ENCODE data around the gene CPPED1. TPM values are rescaled to one million over a fixed set of nuclear protein-coding genes. Genes with fewer than 3 reads are reported as not detected.

Gene CPPED1
- total RNA-seq, 1 donor from 2014 or later = 17.8 TPM

- Mint-ChIP-seq H3K4me1 (ENCODE audit: unreplicated experiment) (no peaks in the 10 kb centered on the region), H3K9me3 (ENCODE audit: unreplicated experiment) (peaks cover 13% of the 10 kb centered on the region), H3K27ac (ENCODE audit: unreplicated experiment) (no peak overlapping the region), H3K36me3 (ENCODE audit: unreplicated experiment) (peaks cover 10% of the 10 kb centered on the region), H3K27me3 (ENCODE audit: unreplicated experiment) (no peaks in the 10 kb centered on the region), H3K4me3 (ENCODE audit: unreplicated experiment) (no peak overlapping the region)
- no peak for DNase-seq (ENCODE audit: extremely low spot score, unreplicated experiment)
- no peak for TF ChIP-seq CTCF (IDR thresholded peaks at IDR 0.05)
These were observed 55.9 kb downstream of the CPPED1 start for GRCh38 chr16:12747827-12748226.

DNA sequence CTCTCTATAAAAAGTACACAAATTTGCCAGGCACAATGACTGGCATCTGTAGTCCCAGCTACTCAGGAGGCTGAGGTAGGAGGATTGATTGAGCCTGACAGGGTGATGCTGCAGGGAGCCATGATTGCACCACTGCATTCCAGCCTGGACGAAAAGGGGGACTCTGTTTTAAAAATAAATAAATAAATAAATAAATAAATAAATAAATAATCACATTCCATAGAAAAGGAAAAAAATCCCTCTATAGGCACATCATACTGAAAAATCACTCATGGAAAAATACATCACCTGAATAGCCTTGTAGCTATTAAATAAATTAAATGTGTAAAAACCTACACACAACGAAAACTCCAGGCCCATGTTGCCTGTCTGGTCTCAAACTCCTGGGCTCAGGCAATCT lies 56.4 kb downstream of the CPPED1 start:
- no peak overlapping the region for H3K4me3 Mint-ChIP-seq (ENCODE audit: unreplicated experiment)
- no peak for DNase-seq (ENCODE audit: extremely low spot score, unreplicated experiment)
- H3K9me3 Mint-ChIP-seq (ENCODE audit: unreplicated experiment) = peaks cover 13% of the 10 kb centered on the region
- no peaks in the 10 kb centered on the region for H3K4me1 Mint-ChIP-seq (ENCODE audit: unreplicated experiment)
- peaks cover 10% of the 10 kb centered on the region for H3K36me3 Mint-ChIP-seq (ENCODE audit: unreplicated experiment)
- H3K27ac Mint-ChIP-seq (ENCODE audit: unreplicated experiment) = no peak overlapping the region
- H3K27me3 Mint-ChIP-seq (ENCODE audit: unreplicated experiment) = no peaks in the 10 kb centered on the region
- no peak for TF ChIP-seq CTCF (IDR thresholded peaks at IDR 0.05)

DNA sequence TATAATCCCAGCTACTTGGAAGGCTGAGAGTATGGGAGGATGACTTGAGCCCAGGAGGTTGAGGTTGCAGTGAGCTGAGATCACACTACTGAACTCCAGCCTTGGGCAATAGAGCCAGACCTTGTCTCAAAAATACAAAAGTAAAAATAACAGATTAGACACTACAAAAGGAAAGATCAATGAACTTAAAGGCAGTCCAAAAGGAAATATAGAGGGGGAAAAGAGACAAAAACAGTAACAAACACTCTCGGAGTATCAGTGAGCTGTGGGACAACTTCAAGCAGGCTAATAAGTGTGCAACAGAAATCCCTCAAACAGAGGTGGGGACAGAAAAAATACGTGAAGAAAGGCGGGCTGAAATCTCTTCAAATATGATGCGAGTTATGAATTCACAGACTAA lies 58.8 kb downstream of the CPPED1 start:
- TF ChIP-seq CTCF (IDR thresholded peaks at IDR 0.05) = no peak
- Mint-ChIP-seq H3K36me3 (ENCODE audit: unreplicated experiment) (peaks cover 12% of the 10 kb centered on the region), H3K4me3 (ENCODE audit: unreplicated experiment) (no peak overlapping the region), H3K4me1 (ENCODE audit: unreplicated experiment) (no peaks in the 10 kb centered on the region), H3K27ac (ENCODE audit: unreplicated experiment) (no peak overlapping the region), H3K27me3 (ENCODE audit: unreplicated experiment) (no peaks in the 10 kb centered on the region), H3K9me3 (ENCODE audit: unreplicated experiment) (peaks cover 13% of the 10 kb centered on the region)
- no peak for DNase-seq (ENCODE audit: extremely low spot score, unreplicated experiment)

- no peak overlapping the region for H3K27ac Mint-ChIP-seq (ENCODE audit: unreplicated experiment)
- no peak for TF ChIP-seq CTCF (IDR thresholded peaks at IDR 0.05)
- no peak for DNase-seq (ENCODE audit: extremely low spot score, unreplicated experiment)
- no peaks in the 10 kb centered on the region for H3K27me3 Mint-ChIP-seq (ENCODE audit: unreplicated experiment)
- H3K9me3 Mint-ChIP-seq (ENCODE audit: unreplicated experiment) = peaks cover 13% of the 10 kb centered on the region
- H3K4me3 Mint-ChIP-seq (ENCODE audit: unreplicated experiment) = no peak overlapping the region
- H3K4me1 Mint-ChIP-seq (ENCODE audit: unreplicated experiment) = no peaks in the 10 kb centered on the region
- H3K36me3 Mint-ChIP-seq (ENCODE audit: unreplicated experiment) = peaks cover 22% of the 10 kb centered on the region
These were observed 60.9 kb downstream of the CPPED1 start for GRCh38 chr16:12742741-12743140.

- H3K4me3 Mint-ChIP-seq (ENCODE audit: unreplicated experiment) = no peak overlapping the region
- no peaks in the 10 kb centered on the region for H3K27me3 Mint-ChIP-seq (ENCODE audit: unreplicated experiment)
- H3K4me1 Mint-ChIP-seq (ENCODE audit: unreplicated experiment) = no peaks in the 10 kb centered on the region
- no peak overlapping the region for H3K27ac Mint-ChIP-seq (ENCODE audit: unreplicated experiment)
- H3K9me3 Mint-ChIP-seq (ENCODE audit: unreplicated experiment) = peaks cover 13% of the 10 kb centered on the region
- no peak for TF ChIP-seq CTCF (IDR thresholded peaks at IDR 0.05)
- peaks cover 24% of the 10 kb centered on the region for H3K36me3 Mint-ChIP-seq (ENCODE audit: unreplicated experiment)
- DNase-seq (ENCODE audit: extremely low spot score, unreplicated experiment) = no peak
These were observed 62.6 kb downstream of the CPPED1 start for GRCh38 chr16:12740986-12741610.

All from osteocyte (in vitro differentiated cells).